GF-D8 (cell line): ENCODE measurements around the gene COL13A1.

Source experiments
- DNase-seq: peaks from one replicate; lab custom pipeline; 2025; lab: John Stamatoyannopoulos, UW

COL13A1 gene

GRCh38 chr10:69885379-69886013 is 83.8 kb downstream of the COL13A1 start:
- DNase-seq: no peak

GRCh38 chr10:69888882-69889584 is 87.3 kb downstream of the COL13A1 start:
- DNase-seq: no peak

- DNase-seq: no peak
These were observed 88.5 kb downstream of the COL13A1 start for GRCh38 chr10:69890065-69890847.

- no peak for DNase-seq
These were observed 89.4 kb downstream of the COL13A1 start for GRCh38 chr10:69891057-69891617.

- DNase-seq: no peak
These were observed 90.7 kb downstream of the COL13A1 start for GRCh38 chr10:69892406-69892805.

- DNase-seq: no peak
These were observed 91.1 kb downstream of the COL13A1 start for GRCh38 chr10:69892816-69893215.

- DNase-seq: no peak
These were observed 91.7 kb downstream of the COL13A1 start for GRCh38 chr10:69893271-69893900.

- no peak for DNase-seq
These were observed 92.5 kb downstream of the COL13A1 start for GRCh38 chr10:69894156-69894555.

- no peak for DNase-seq
These were observed 94.1 kb downstream of the COL13A1 start for GRCh38 chr10:69895759-69896158.

GRCh38 chr10:69896606-69897231 is 95.0 kb downstream of the COL13A1 start:
- no peak for DNase-seq

- DNase-seq: no peak
These were observed 95.7 kb downstream of the COL13A1 start for GRCh38 chr10:69897432-69897831.

- no peak for DNase-seq
These were observed 96.3 kb downstream of the COL13A1 start for GRCh38 chr10:69897999-69898398.

GRCh38 chr10:69898524-69898923 is 96.8 kb downstream of the COL13A1 start:
- DNase-seq: no peak

GRCh38 chr10:69898941-69899340 is 97.2 kb downstream of the COL13A1 start:
- no peak for DNase-seq

- DNase-seq: no peak
These were observed 98.3 kb downstream of the COL13A1 start for GRCh38 chr10:69899727-69900595.

GRCh38 chr10:69901022-69901421 is 99.3 kb downstream of the COL13A1 start:
- no peak for DNase-seq

- DNase-seq: no peak
These were observed 100.2 kb downstream of the COL13A1 start for GRCh38 chr10:69901628-69902505.

GRCh38 chr10:69902835-69903535 is 101.3 kb downstream of the COL13A1 start:
- DNase-seq: no peak

- no peak for DNase-seq
These were observed 102.8 kb downstream of the COL13A1 start for GRCh38 chr10:69904533-69904932.
